Neural progenitor cell (in vitro differentiated cells): Measurements from ENCODE around the gene ADAMTS14. TPM values are rescaled to one million over a fixed set of nuclear protein-coding genes. Genes with fewer than 3 reads are reported as not detected.

ENCODE experiments used
- DNase-seq: peaks from one replicate; pipeline ENCODE4 v3.0.0-alpha.2; 2016; ENCODE audit warnings: low spot score
- H2AFZ ChIP-seq: fragments of 200-600 bp; sonication (generic); replicated peaks from 2 replicates; pipeline ENCODE4 v1.6.1; 2016; ENCODE audit warnings: antibody characterized with exemption
- H3F3A ChIP-seq: fragments of 200-600 bp; sonication (generic); 2 replicates; pipeline ENCODE4 v1.6.1; 2016; ENCODE audit warnings: antibody characterized with exemption, low read depth
- H3K27ac ChIP-seq: fragments of 200-600 bp; sonication (generic); 2 replicates; pipeline ENCODE4 v1.5.1; 2016; ENCODE audit warnings: mild to moderate bottlenecking
- H3K27me3 ChIP-seq: fragments of 200-600 bp; sonication (generic); 2 replicates; pipeline ENCODE4 v1.6.1; 2016; ENCODE audit warnings: mild to moderate bottlenecking, moderate library complexity
- H3K36me3 ChIP-seq: fragments of 200-600 bp; sonication (generic); 2 replicates; pipeline ENCODE4 v1.5.1; 2016
- H3K4me1 ChIP-seq: fragments of 200-600 bp; sonication (generic); 2 replicates; pipeline ENCODE4 v1.6.1; 2016; ENCODE audit warnings: mixed run types
- H3K4me2 ChIP-seq: fragments of 200-600 bp; sonication (generic); 2 replicates; pipeline ENCODE4 v1.6.1; 2016
- H3K4me3 ChIP-seq: fragments of 200-600 bp; sonication (generic); 2 replicates; pipeline ENCODE4 v1.5.1; 2016
- H3K79me2 ChIP-seq: fragments of 200-600 bp; sonication (generic); 2 replicates; pipeline ENCODE4 v1.6.1; 2016; ENCODE audit warnings: low read depth
- H3K9ac ChIP-seq: fragments of 200-600 bp; sonication (generic); 2 replicates; pipeline ENCODE4 v1.6.1; 2016
- H3K9me3 ChIP-seq: fragments of 200-600 bp; sonication (generic); 2 replicates; pipeline ENCODE4 v1.5.1; 2016; ENCODE audit warnings: low read depth
- H4K20me1 ChIP-seq: fragments of 200-600 bp; sonication (generic); 2 replicates; pipeline ENCODE4 v1.6.1; 2016; ENCODE audit warnings: low read depth
- H3K27ac Mint-ChIP-seq: 3 replicates; pipeline ENCODE4 v1.8.0; 2021; ENCODE audit warnings: mixed read lengths
- H3K27me3 Mint-ChIP-seq: 2 replicates; pipeline ENCODE4 v1.8.0; 2022; ENCODE audit warnings: low read depth, mild to moderate bottlenecking, inconsistent platforms, moderate library complexity, mixed read lengths; ENCODE audit not compliant: insufficient read depth
- H3K36me3 Mint-ChIP-seq: 3 replicates; pipeline ENCODE4 v1.8.0; 2021; ENCODE audit warnings: mixed read lengths
- H3K4me1 Mint-ChIP-seq: 3 replicates; pipeline ENCODE4 v1.8.0; 2021; ENCODE audit warnings: mixed read lengths
- H3K4me3 Mint-ChIP-seq: 3 replicates; pipeline ENCODE4 v1.8.0; 2021; ENCODE audit warnings: mild to moderate bottlenecking, moderate library complexity, mixed read lengths
- H3K9me3 Mint-ChIP-seq: 3 replicates; pipeline ENCODE4 v1.8.0; 2020; ENCODE audit warnings: mixed read lengths
- CTCF ChIP-seq: fragments of 200-600 bp; sonication (generic); IDR thresholded peaks from 2 replicates; pipeline ENCODE4 v1.5.1; 2017; ENCODE audit warnings: antibody characterized with exemption, mild to moderate bottlenecking
- EZH2 ChIP-seq: fragments of 200-600 bp; sonication (generic); IDR thresholded peaks from 2 replicates; pipeline ENCODE4 v1.6.1; 2017; ENCODE audit warnings: antibody characterized with exemption, mild to moderate bottlenecking, moderate library complexity
- EZH2phosphoT487 ChIP-seq: fragments of 200-600 bp; sonication (generic); IDR thresholded peaks from 2 replicates; pipeline ENCODE4 v1.6.1; 2017; ENCODE audit warnings: antibody characterized with exemption
- total RNA-seq: library from RNA; depleted of rRNA; stranded (reverse); fragments of >200 nt; gene quantifications from 2 replicates; pipeline ENCODE4 v1.2.3, GENCODE V29; 2015; ENCODE audit warnings: low replicate concordance

ADAMTS14 gene
- total RNA-seq, 1 donor from 2014 or later: not detected

- no peaks in the 10 kb centered on the region for H3K36me3 Mint-ChIP-seq
- Histone ChIP-seq H3K36me3 (no peaks in the 10 kb centered on the region), H2AFZ (no peak overlapping the region), H4K20me1 (no peaks in the 10 kb centered on the region), H3K4me2 (no peak overlapping the region), H3K9ac (no peak overlapping the region), H3K4me1 (no peaks in the 10 kb centered on the region), H3K27ac (no peak overlapping the region), H3F3A (peaks cover 3% of the 10 kb centered on the region), H3K9me3 (no peaks in the 10 kb centered on the region), H3K79me2 (no peaks in the 10 kb centered on the region), H3K27me3 (peaks cover 17% of the 10 kb centered on the region), H3K4me3 (no peak overlapping the region)
- no peak overlapping the region for H3K27ac Mint-ChIP-seq
- no peak for TF ChIP-seq CTCF
- no peak for TF ChIP-seq EZH2
- no peak for TF ChIP-seq EZH2phosphoT487
- H3K4me3 Mint-ChIP-seq: no peak overlapping the region
- peaks cover 27% of the 10 kb centered on the region for H3K27me3 Mint-ChIP-seq
- H3K4me1 Mint-ChIP-seq: peaks cover 47% of the 10 kb centered on the region
- no peak for DNase-seq
- H3K9me3 Mint-ChIP-seq: no peaks in the 10 kb centered on the region
Measured at GRCh38 chr10:70678250-70678635, 5.9 kb downstream of the ADAMTS14 start.

DNA sequence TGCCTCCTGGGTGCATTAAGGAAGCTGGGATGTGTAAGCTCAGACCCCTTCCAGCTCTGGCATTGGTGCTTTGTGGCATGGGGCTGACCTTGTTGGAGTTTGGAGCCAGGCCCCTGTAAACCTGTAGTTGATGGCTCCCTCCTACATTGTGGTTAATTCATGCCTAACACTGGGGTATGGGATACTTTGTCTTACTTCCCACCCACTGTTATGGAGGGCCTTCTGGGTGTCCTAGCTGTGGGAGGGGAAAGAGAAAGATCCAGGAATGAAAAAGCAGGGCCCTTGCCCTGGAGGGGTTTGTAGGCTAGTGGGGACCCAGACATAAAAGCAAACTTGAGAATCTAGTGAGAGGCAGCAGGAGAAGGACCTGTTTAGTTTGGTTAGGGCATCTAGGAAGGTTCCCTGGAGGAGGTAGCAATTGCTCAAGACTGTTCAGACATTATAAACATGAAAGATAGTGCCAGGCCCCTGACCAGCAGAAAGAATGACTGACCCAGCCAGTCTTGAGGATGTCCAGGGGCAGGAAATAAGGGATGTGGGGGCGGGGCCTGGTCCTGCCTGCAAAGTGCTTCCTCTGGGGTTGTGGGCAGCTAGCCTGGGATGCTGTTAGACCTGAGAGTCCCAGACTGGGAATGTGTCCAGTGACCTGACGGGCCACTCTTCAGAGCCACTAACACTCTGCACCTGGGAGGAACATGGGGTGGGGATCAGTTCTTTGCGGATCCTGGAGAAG, 6.6 kb downstream of the ADAMTS14 start:
- no peak overlapping the region for H3K27ac ChIP-seq
- H3K36me3 ChIP-seq: no peaks in the 10 kb centered on the region
- no peaks in the 10 kb centered on the region for H3K9me3 ChIP-seq
- H2AFZ ChIP-seq: no peak overlapping the region
- no peak for DNase-seq
- H3K27me3 Mint-ChIP-seq: peaks cover 20% of the 10 kb centered on the region
- no peaks in the 10 kb centered on the region for H4K20me1 ChIP-seq
- no peaks in the 10 kb centered on the region for H3K79me2 ChIP-seq
- TF ChIP-seq CTCF (no peak), EZH2 (no peak), EZH2phosphoT487 (no peak)
- no peaks in the 10 kb centered on the region for H3F3A ChIP-seq
- H3K27ac Mint-ChIP-seq: peak overlapping the region; percentile 37
- H3K36me3 Mint-ChIP-seq: no peaks in the 10 kb centered on the region
- peaks cover 10% of the 10 kb centered on the region for H3K27me3 ChIP-seq
- H3K4me3 Mint-ChIP-seq: no peak overlapping the region
- no peak overlapping the region for H3K9ac ChIP-seq
- H3K4me1 ChIP-seq: no peaks in the 10 kb centered on the region
- peaks cover 49% of the 10 kb centered on the region for H3K4me1 Mint-ChIP-seq
- H3K4me3 ChIP-seq: no peak overlapping the region
- peaks cover 2% of the 10 kb centered on the region for H3K9me3 Mint-ChIP-seq
- no peak overlapping the region for H3K4me2 ChIP-seq

DNA sequence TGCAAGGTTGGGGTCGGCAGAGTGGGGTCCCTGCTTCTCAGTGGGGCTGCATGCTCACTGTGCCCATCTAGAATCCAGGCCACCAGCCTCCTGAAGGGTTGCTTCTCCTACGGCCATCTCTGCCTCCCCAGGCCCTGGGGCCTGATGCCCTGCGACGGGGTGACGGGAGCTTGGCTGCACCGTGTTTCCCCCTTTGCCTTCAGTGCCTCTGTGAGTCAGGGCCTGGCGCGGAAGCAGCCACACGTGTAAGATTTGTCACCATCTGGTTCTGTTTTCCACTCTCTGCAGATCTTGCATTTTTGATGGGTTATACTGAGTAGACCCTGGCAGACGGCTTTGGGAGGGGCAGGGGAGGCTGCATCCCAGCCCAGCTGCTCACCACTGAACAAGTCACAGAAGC, 7.2 kb downstream of the ADAMTS14 start:
- H3K9ac ChIP-seq: no peak overlapping the region
- H3K4me2 ChIP-seq: no peak overlapping the region
- H4K20me1 ChIP-seq: no peaks in the 10 kb centered on the region

More for the DNA sequence above, 7.2 kb downstream of the ADAMTS14 start:
- no peaks in the 10 kb centered on the region for H3K79me2 ChIP-seq
- Mint-ChIP-seq H3K4me3 (no peak overlapping the region), H3K9me3 (peaks cover 2% of the 10 kb centered on the region), H3K4me1 (peaks cover 55% of the 10 kb centered on the region), H3K27ac (no peak overlapping the region), H3K27me3 (peaks cover 16% of the 10 kb centered on the region), H3K36me3 (no peaks in the 10 kb centered on the region)
- H3K36me3 ChIP-seq: no peaks in the 10 kb centered on the region
- no peak for DNase-seq
- peaks cover 4% of the 10 kb centered on the region for H3K27me3 ChIP-seq
- no peak overlapping the region for H2AFZ ChIP-seq
- no peak overlapping the region for H3K27ac ChIP-seq
- no peaks in the 10 kb centered on the region for H3F3A ChIP-seq
- no peak overlapping the region for H3K4me3 ChIP-seq
- no peaks in the 10 kb centered on the region for H3K4me1 ChIP-seq
- no peaks in the 10 kb centered on the region for H3K9me3 ChIP-seq
- no peak for TF ChIP-seq CTCF
- TF ChIP-seq EZH2: no peak
- no peak for TF ChIP-seq EZH2phosphoT487
